ENCODE results near the gene EEF1G. TPM values are rescaled to one million over a fixed set of nuclear protein-coding genes. Genes with fewer than 3 reads are reported as not detected.

Gene EEF1G
- total RNA-seq, 6 donors from 2014 or later = 557 to 997 (median 889) TPM

- peak in 1 of 2 donors; percentile 63 for DNase-seq
Observed at GRCh38 chr11:62601122-62601371, 27.4 kb upstream of the EEF1G start.

GRCh38 chr11:62600367-62601121 is 26.9 kb upstream of the EEF1G start:
- H3K9me3 ChIP-seq = no peaks in the 10 kb centered on the region
- DNase-seq (no peak), ATAC-seq (ENCODE audit: low FRiP score in 2 of 2) (no peak)
- peaks cover 32 to 44% (median 36%) of the 10 kb centered on the region in 4 donors for H3K4me1 ChIP-seq
- H3K4me3 ChIP-seq = peak overlapping the region; percentile 59 to 91 (median 80)
- TF ChIP-seq POLR2AphosphoS5 (IDR thresholded peaks at IDR 0.05) (no peak), POLR2A (IDR thresholded peaks at IDR 0.05) (no peak), CTCF (IDR thresholded peaks at IDR 0.05) (no peak), EP300 (IDR thresholded peaks at IDR 0.05) (no peak)
- 1 to 2% methylated on average over 14 to 24 of the region's 26 CpGs for WGBS, 2 donors
- no peaks in the 10 kb centered on the region for H3K27me3 ChIP-seq
- H3K36me3 ChIP-seq = peaks cover 22 to 53% (median 41%) of the 10 kb centered on the region in 4 donors
- peak overlapping the region; percentile 91 to 100 (median 97) for H3K27ac ChIP-seq

More at GRCh38 chr11:62601122-62601371, 27.4 kb upstream of the EEF1G start:
- H3K27me3 ChIP-seq = no peaks in the 10 kb centered on the region
- peak in 1 of 2 donors; percentile 8 for TF ChIP-seq POLR2AphosphoS5 (IDR thresholded peaks at IDR 0.05)
- TF ChIP-seq EP300 (IDR thresholded peaks at IDR 0.05) = no peak
- H3K36me3 ChIP-seq = peaks cover 23 to 53% (median 41%) of the 10 kb centered on the region in 4 donors
- no peaks in the 10 kb centered on the region for H3K9me3 ChIP-seq
- peak overlapping the region; percentile 91 to 100 (median 97) for H3K27ac ChIP-seq
- WGBS, 2 donors = 0% methylated on average over 17 of the region's 30 CpGs; no CpG with 5 or more reads in 1 of the 2 donors
- H3K4me3 ChIP-seq = peak overlapping the region; percentile 59 to 91 (median 80)
- ATAC-seq (ENCODE audit: low FRiP score in 2 of 2) = peak in 1 of 2 donors; percentile 58
- H3K4me1 ChIP-seq = peaks cover 32 to 44% (median 36%) of the 10 kb centered on the region in 4 donors

- Histone ChIP-seq H3K27me3 (no peaks in the 10 kb centered on the region), H3K4me3 (peak overlapping the region; percentile 59 to 91 (median 80)), H3K9me3 (no peaks in the 10 kb centered on the region), H3K4me1 (peaks cover 32 to 44% (median 36%) of the 10 kb centered on the region in 4 donors), H3K36me3 (peaks cover 20 to 53% (median 42%) of the 10 kb centered on the region in 4 donors), H3K27ac (peak overlapping the region; percentile 44 to 100 (median 76))
- TF ChIP-seq POLR2AphosphoS5 (IDR thresholded peaks at IDR 0.05) (no peak), POLR2A (IDR thresholded peaks at IDR 0.05) (no peak), CTCF (IDR thresholded peaks at IDR 0.05) (no peak), EP300 (IDR thresholded peaks at IDR 0.05) (no peak)
- no peak for DNase-seq
- WGBS, 2 donors = 41 to 59% methylated on average over 5 of the region's 5 CpGs
- no peak for ATAC-seq (ENCODE audit: low FRiP score in 2 of 2)
Observed at GRCh38 chr11:62599901-62600300, 26.2 kb upstream of the EEF1G start.

GRCh38 chr11:62599069-62599696 is 25.5 kb upstream of the EEF1G start:
- TF ChIP-seq POLR2A (IDR thresholded peaks at IDR 0.05) (peak in 1 of 4 donors; percentile 9), POLR2AphosphoS5 (IDR thresholded peaks at IDR 0.05) (peak; percentile 50 to 76), EP300 (IDR thresholded peaks at IDR 0.05) (no peak), CTCF (IDR thresholded peaks at IDR 0.05) (no peak)
- Histone ChIP-seq H3K36me3 (peaks cover 21 to 54% (median 45%) of the 10 kb centered on the region in 4 donors), H3K27ac (peak overlapping the region; percentile 45 to 100 (median 76)), H3K4me1 (peaks cover 32 to 44% (median 36%) of the 10 kb centered on the region in 4 donors), H3K27me3 (no peaks in the 10 kb centered on the region), H3K4me3 (peak overlapping the region in 2 of 4 donors; percentile 76 to 85), H3K9me3 (no peaks in the 10 kb centered on the region)
- peak; percentile 82 to 88 for ATAC-seq (ENCODE audit: low FRiP score in 2 of 2)
- DNase-seq = peak in 1 of 2 donors; percentile 91
- 40 to 74% methylated on average over 3 to 7 of the region's 7 CpGs for WGBS, 2 donors

GRCh38 chr11:62595124-62595523 is 21.4 kb upstream of the EEF1G start:
- no peak overlapping the region for H3K27ac ChIP-seq
- WGBS, 2 donors = 88 to 93% methylated on average over 8 of the region's 8 CpGs
- H3K4me1 ChIP-seq = peaks cover 43 to 50% (median 44%) of the 10 kb centered on the region in 4 donors
- peaks cover 27 to 51% (median 50%) of the 10 kb centered on the region in 4 donors for H3K36me3 ChIP-seq
- TF ChIP-seq POLR2A (IDR thresholded peaks at IDR 0.05) (no peak), CTCF (IDR thresholded peaks at IDR 0.05) (no peak), EP300 (IDR thresholded peaks at IDR 0.05) (no peak), POLR2AphosphoS5 (IDR thresholded peaks at IDR 0.05) (no peak)
- H3K27me3 ChIP-seq = no peaks in the 10 kb centered on the region
- H3K9me3 ChIP-seq = no peaks in the 10 kb centered on the region
- no peak for ATAC-seq (ENCODE audit: low FRiP score in 2 of 2)
- no peak overlapping the region for H3K4me3 ChIP-seq
- no peak for DNase-seq
